NCI-H82 treated with DMSO at 0.1 percent for 48 hours (cell line): Measurements from ENCODE around the gene NDUFS8.

Experiments used
- DNase-seq: peaks from one replicate; lab custom pipeline; 2025; ENCODE audit not compliant: unreplicated experiment; lab: John Stamatoyannopoulos, UW

Gene NDUFS8

GRCh38 chr11:68048681-68049508 lies 18.4 kb downstream of the NDUFS8 start:
- no peak for DNase-seq

DNA sequence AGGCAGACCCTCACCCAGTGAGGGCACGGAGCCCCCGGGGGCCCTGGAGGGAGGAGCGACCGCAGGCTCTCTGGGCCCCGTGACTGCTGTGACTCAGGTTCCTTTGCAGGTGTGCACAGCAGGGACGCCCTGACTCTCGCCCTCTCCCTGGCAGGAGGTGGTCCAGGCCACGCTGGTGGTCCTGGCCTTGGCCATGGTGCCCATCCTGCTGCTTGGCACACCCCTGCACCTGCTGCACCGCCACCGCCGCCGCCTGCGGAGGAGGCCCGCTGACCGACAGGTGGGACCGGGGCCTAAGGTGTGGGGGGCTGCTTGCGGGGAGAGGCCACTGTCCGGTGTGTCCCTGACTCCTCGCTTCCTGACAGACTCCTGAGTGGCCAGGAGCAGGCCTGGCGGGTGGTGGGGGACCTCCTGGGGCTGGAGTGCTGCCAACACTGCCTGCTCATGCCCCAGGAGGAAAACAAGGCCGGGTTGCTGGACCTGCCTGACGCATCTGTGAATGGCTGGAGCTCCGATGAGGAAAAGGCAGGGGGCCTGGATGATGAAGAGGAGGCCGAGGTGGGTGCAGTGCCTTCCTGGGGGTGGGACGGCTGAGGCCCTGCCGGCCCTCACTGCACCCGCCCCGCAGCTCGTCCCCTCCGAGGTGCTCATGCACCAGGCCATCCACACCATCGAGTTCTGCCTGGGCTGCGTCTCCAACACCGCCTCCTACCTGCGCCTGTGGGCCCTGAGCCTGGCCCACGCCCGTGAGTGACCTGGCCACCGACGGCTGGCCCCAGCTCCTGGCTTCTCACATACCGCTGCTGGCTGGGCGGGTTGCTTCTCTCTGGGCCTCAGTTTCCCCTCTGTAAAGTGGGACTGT lies 19.3 kb downstream of the NDUFS8 start:
- DNase-seq: no peak

DNA sequence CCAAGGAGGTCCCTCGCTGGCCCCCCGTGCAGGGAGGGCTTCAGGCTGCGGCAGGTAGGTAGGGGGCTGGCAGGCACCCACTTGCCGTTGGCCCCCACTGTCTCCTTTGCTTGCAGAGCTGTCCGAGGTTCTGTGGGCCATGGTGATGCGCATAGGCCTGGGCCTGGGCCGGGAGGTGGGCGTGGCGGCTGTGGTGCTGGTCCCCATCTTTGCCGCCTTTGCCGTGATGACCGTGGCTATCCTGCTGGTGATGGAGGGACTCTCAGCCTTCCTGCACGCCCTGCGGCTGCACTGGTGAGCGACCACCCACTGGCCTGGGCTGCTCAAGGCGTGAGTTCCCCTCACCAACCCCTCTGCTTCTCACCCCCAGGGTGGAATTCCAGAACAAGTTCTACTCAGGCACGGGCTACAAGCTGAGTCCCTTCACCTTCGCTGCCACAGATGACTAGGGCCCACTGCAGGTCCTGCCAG lies 19.9 kb downstream of the NDUFS8 start:
- DNase-seq: no peak

DNA sequence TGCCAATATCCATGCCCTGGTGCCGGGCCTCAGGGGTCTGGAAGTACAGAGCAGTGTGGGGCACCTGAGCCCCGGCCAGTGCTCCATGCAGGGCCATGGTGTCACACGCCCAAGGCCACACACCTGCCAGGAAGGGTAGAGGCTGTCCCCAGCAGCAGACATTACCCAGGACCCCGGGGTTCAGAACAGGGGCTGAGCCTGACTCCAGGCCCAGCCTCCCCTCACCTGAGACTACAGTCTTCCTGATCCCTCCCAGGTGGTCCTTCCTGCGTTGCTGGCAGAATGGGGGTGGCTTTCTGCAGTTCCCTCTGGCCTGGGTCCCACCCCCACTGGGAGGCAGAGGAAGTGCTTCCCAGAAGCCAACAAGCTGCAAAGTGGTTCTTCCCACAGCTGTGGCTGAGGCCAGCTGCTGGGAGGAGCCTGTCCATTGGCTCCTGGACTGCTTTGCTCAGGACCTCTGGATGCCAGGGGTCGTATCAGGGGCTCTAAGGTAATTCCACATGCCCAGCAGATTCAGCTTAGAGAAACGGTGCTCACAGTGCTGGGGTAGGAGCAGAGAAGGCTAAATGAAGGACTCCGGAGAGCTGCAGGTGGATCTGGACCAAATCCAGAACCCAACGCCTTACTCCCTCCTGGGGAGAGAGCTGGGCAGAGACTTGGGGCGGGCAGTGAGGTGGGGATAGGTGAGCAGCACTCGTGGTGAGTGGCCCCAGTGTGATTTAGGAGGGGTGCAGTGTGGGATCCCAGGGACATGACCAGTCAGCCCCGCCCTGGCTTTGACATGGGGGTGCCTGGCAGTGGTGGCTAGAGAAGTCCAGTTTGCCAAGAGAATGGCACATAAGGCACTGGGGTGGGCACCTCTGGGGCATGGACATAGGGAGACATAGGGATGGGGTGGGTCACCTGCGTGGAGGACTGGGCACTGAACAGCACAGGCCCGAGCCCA lies 21.0 kb downstream of the NDUFS8 start:
- no peak for DNase-seq

DNA sequence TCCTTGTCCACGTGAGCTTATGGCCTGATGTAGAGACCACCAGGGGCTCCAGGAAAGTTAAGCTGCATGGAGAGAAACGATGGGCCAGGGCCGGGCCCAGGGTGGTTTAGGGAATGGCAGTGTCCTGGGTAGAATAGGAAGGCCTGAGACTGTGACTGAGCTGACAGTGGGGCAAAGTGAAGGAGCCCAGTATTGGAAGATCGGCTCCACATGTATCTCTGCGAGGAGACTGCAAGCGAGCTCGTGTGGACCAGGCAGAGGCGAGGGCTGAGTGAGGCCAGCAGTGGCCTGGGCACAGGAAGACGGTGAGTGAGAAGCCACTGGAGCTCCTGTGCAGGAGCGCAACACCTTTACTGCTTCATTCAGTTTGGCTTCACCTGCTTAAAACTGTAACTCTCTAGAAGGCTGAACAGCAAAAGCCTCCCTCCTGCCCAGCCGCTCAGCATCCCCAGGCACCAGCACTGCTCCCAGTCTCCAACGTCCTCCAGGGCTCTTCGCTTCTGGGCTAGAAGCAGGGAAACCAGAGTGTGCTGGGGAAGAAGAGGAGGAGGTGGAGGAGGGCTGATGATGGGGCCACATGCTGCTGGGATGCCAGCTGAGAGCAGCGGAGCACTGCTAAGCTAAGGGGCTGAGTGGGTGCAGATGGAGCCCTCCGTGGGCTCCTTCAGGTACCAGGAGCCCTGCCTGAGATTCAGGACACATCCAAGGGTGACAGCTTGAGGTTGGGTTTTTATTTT lies 21.8 kb downstream of the NDUFS8 start:
- no peak for DNase-seq

DNA sequence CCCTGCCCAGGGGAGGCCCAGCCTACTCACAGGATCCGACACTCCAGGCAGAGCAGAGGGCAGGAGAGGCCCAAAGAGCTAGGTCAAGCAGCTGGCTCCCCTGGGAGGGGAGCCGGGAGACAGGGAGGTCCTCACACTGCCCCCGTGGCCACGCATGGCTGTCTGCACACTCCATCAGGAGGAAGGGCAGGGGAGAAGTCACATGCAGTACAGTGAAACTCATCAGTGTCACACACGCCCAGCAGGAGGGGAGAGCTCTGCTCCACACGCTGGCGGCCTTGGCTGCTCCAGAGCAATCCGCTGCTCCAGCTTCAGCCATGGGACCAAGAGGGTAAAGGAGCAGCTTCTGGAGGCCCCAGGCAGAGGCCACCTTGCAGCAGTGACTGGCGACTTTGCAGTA lies 22.6 kb downstream of the NDUFS8 start:
- DNase-seq: no peak

DNA sequence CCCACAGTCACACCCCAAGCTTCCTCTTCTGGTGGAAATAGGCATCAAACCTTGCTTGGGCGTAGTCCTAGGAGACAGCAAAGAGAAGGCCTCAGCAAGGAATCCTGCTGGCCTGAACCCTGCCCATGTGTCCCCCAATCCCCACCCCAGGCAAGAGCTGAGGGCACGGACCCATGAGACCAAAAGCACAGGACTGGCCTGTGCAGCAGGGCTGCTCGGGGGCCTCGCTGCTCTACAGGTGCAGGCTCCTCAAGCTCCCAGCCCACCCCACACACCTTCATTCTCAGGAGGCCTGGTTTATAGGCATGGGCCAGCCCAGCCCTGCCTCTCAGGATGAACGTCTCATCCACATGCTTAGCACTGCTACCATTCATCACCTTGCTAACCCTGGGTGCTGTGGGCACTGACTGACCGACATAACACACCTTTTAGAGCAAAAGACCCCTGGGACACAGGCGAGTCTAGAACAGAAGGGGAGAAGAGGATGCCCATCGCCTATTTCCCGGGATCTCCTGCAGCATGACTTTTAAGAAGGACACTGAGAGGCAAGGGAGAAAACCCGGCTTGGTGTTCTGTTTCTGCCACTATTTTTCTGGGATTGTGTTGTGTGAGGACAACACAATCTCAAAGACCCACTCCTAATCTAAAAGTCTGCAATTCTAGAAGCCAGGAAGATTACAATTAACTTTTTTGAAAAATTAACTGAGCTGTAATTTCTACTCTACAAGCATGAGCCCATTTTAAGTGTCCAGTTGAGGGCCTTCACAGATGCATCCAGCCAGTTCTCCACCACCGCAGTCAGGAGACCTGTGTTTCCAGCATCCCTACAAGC lies 23.7 kb downstream of the NDUFS8 start:
- DNase-seq: no peak

DNA sequence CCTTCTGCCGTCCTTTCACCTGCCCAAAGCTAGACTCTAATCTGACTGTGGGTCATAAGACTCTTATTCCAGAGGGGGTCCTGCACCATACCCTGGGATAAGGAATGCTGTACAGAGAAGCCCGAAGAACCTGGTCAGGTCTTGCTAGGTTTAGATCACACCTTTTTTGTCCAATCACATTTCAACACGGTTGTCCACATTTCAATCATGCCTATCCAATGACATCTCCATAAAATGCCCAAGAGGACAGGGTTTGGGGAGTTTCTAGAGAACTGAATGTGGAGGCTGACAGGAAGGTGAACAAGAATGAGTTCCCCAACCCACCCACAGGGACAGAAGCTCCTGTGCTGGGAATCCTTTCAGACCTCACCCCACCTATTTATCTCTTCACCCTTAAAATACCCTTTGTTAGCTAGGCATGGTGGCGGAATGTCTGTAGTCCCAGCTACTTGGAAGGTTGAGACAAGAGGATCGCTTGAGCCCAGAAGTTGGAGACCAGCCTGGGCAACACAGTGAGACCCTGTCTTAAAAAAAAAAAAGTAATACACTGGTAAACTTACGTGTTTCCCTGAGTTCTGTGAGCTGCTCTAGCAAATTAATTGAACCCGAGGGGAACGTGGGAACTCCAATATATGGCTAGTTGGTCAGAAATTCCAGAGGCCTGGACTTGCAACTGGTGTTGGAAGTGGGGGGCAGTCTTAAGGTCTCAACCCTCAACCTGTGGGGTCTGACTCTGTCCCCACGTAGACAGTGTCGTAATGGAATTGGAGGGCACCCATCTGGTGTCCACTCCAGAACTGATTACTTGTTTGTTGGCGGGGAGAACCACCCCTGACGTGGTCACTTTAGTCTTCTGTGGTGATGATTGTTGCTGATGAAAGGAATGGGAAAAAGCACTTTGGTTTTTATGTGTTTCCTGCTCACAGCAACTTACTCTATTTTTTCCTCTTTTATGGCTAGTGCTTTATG lies 26.1 kb downstream of the NDUFS8 start:
- DNase-seq: no peak

DNA sequence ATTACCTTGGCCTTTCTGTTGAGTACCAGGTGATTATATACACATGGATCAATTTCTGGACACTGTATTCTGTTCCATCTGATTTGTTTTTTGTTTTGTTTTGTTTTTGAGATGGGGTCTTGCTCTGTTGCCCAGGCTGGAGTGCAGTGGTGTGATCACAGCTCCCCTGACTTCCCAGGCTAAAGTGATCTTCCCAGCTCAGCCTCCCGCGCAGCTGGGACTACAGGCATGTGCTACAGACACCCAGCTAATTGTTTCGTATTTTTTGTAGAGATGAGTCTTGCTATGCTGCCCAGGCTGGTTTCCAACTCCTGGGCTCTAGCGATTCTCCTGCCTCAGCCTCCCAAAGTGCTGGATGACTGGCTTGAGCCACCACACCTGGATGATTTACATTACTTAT lies 27.3 kb downstream of the NDUFS8 start:
- DNase-seq: no peak

DNA sequence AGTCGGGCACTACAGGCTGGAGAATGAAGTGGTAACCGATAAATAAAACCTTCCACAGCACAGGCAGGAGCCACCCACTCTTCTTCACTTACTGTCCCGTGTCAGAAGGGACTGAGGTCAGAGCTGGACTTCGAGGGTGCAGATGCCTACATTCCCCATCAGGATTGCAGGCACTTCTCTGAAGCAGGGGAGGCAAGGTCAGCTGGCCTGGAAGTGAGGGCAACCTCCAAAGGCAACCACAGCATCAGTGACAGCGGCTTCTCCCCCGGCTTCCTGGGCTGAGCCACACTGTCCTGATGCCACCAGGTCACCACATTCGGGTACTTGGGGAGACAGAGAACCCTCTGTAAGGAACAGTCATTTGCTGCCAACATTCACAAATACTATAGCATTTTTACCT lies 31.0 kb downstream of the NDUFS8 start:
- DNase-seq: no peak

DNA sequence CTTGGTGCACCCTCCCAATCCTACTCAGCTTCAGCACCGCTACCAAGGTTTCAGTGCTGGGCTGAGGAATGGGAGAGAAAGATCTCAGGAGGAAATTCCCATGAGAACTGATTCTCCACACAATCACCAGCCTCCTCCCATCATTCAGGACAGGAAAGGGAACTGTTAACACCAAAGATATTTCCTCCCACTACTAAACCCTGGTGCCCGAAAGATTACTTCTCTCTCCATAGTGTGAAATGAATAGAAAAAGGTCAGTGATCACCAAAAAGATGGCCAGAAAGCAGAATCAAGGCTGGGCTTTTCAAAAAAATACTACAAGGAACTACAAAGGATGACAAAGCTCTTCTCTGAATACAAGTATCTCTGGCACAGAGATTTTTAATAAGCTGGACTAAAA lies 34.4 kb downstream of the NDUFS8 start:
- no peak for DNase-seq

GRCh38 chr11:68065841-68066240 lies 35.4 kb downstream of the NDUFS8 start:
- no peak for DNase-seq

- DNase-seq: no peak
Observed at GRCh38 chr11:68066742-68067141, 36.3 kb downstream of the NDUFS8 start.

GRCh38 chr11:68067991-68068390 lies 37.5 kb downstream of the NDUFS8 start:
- no peak for DNase-seq

DNA sequence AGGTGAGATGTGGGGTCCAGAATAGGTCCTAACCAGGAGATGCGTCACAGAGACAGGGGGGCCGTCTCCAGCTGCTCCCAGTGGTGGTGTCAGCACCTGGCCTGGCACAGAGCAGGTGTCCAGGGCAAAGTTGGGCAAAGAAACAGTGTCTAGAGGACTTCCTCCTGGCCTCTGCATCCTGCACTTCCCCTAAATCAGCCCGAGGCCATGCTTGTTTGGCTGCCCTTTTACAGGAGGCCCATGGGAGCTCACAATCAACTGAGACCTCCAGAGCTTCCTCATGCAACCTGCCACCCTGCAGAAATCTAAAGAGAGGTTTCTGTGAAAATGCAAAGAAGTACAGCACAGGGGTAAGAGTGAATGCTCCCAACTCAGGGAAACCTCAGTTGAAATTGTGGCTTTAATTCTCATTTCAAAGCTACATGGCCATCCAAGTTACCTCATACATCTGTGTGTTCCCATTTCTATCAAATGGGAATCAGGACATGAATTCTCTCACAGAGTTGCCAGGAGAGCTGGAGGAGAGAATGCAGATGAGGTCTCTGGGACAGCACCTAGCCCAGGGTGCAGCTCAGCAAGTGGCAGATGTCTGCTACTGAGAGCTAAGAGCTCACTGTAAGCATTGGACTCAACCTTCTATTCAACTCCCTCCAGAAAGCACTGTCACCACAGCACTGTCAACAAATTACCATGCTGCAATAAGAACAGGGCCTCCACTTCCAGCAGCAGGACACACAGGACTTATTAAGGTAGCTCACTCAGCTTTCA lies 41.0 kb downstream of the NDUFS8 start:
- no peak for DNase-seq

GRCh38 chr11:68074584-68075352 lies 44.3 kb downstream of the NDUFS8 start:
- DNase-seq: no peak
